H1 (cell line): ENCODE measurements around the gene OBSL1.

Source experiments
- EZH2 ChIP-seq: fragments of 200-600 bp; sonication (generic); IDR thresholded peaks from 2 replicates; pipeline ENCODE4 v1.7.1; 2012; ENCODE audit warnings: low read depth, mild to moderate bottlenecking, moderate library complexity, low read length, inconsistent platforms; ENCODE audit not compliant: severe bottlenecking
- KDM1A ChIP-seq: fragments of 200-600, 300-600 bp; sonication (generic); IDR thresholded peaks from 2 replicates; pipeline ENCODE4 v1.7.1; 2016; ENCODE audit warnings: mild to moderate bottlenecking, low read length, borderline replicate concordance
- KDM5A ChIP-seq: fragments of 200-600 bp; IDR thresholded peaks from 2 replicates; pipeline ENCODE4 v1.7.1; 2012; ENCODE audit warnings: mild to moderate bottlenecking, low read length, inconsistent platforms, mixed read lengths
- MAFK ChIP-seq: IDR thresholded peaks from 2 replicates; pipeline ENCODE4 v1.6.1; 2012; ENCODE audit warnings: low read depth, mild to moderate bottlenecking, improper control_type of control experiment, low read length
- RFX5 ChIP-seq: IDR thresholded peaks from 2 replicates; pipeline ENCODE4 v1.6.1; 2011; ENCODE audit warnings: low read depth, low read length, improper control_type of control experiment, borderline replicate concordance
- SUZ12 ChIP-seq: fragments of 200-600 bp; sonication (generic); IDR thresholded peaks from 2 replicates; pipeline ENCODE4 v1.6.1; 2012; ENCODE audit warnings: mild to moderate bottlenecking, inconsistent platforms, low read length, moderate library complexity, mixed read lengths
- ZNF274 ChIP-seq: IDR thresholded peaks from 2 replicates; pipeline ENCODE4 v1.7.0; 2012; ENCODE audit warnings: low read length, borderline replicate concordance; ENCODE audit errors: extremely low read depth
- TF ChIP-seq, protein P1 (sequence below), 3 experiments: IDR thresholded peaks; 1 replicate in 2 of 3; 2 replicates in 1 of 3; pipeline versions ENCODE4 v1.5.1 to v1.6.1; 2011; ENCODE audit warnings: low read length in 3 of 3, mild to moderate bottlenecking in 3 of 3, inconsistent platforms in 2 of 3, low read depth in 1 of 3, moderate library complexity in 1 of 3; ENCODE audit not compliant: insufficient read depth in 1 of 3; ENCODE audit errors: control extremely low read depth in 1 of 3

GRCh38 chr2:219575566-219576504, 4.5 kb upstream of the OBSL1 start:
- no peak for TF ChIP-seq ZNF274
- no peak for TF ChIP-seq EZH2
- TF ChIP-seq MAFK, result no peak
- no peak for TF ChIP-seq KDM5A
- no peak for TF ChIP-seq KDM1A
- no peak for TF ChIP-seq SUZ12
- no peak for TF ChIP-seq RFX5
- TF ChIP-seq, protein P1, sequence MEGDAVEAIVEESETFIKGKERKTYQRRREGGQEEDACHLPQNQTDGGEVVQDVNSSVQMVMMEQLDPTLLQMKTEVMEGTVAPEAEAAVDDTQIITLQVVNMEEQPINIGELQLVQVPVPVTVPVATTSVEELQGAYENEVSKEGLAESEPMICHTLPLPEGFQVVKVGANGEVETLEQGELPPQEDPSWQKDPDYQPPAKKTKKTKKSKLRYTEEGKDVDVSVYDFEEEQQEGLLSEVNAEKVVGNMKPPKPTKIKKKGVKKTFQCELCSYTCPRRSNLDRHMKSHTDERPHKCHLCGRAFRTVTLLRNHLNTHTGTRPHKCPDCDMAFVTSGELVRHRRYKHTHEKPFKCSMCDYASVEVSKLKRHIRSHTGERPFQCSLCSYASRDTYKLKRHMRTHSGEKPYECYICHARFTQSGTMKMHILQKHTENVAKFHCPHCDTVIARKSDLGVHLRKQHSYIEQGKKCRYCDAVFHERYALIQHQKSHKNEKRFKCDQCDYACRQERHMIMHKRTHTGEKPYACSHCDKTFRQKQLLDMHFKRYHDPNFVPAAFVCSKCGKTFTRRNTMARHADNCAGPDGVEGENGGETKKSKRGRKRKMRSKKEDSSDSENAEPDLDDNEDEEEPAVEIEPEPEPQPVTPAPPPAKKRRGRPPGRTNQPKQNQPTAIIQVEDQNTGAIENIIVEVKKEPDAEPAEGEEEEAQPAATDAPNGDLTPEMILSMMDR (IDR thresholded peaks at IDR 0.05; ENCODE audit: control extremely low read depth in 1 of 3, insufficient read depth in 1 of 3, low read depth in 1 of 3, low read length in 3 of 3), result no peak
